Measurements from ENCODE around the gene IL4R.
"Not testable (repeated sequence)": the region's sequence is repeated elsewhere in the genome, so short reads cannot be mapped to it uniquely, and the experiment has no call there.

IL4R gene

DNA sequence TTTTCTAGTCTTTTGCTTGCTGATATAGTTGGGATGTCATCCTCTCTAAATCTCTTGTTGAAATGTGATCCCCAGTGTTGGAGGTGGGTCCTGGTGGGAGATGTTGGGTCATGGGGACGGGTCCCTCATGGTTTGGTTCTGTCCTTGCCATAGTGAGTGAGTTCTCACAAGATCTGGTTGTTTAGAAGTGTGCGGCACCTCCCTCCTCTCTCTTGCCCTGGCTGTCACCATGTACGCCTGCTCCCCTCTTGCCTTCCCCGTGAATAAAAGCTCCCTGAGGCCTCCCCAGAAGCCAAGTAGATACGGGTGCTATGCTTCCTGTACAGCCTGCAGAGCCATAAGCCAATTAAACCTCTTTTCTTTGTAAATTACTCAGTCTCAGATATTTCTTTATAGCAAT lies 15.2 kb downstream of the IL4R start:
- H3K4me1 ChIP-seq (ENCODE audit: insufficient read depth, low read length, poor library complexity, severe bottlenecking) = peaks cover 12% of the 10 kb centered on the region
- H2AFZ ChIP-seq (ENCODE audit: low read length) = no peak overlapping the region
- H3K4me2 ChIP-seq (ENCODE audit: low read depth, low read length, poor library complexity, severe bottlenecking) = no peak overlapping the region
- H3K27me3 ChIP-seq (ENCODE audit: insufficient read depth, low read length, poor library complexity, severe bottlenecking) = no peaks in the 10 kb centered on the region
- no peak overlapping the region for H3K9ac ChIP-seq (ENCODE audit: low read depth, low read length, poor library complexity, severe bottlenecking)
- TF ChIP-seq, protein P1, sequence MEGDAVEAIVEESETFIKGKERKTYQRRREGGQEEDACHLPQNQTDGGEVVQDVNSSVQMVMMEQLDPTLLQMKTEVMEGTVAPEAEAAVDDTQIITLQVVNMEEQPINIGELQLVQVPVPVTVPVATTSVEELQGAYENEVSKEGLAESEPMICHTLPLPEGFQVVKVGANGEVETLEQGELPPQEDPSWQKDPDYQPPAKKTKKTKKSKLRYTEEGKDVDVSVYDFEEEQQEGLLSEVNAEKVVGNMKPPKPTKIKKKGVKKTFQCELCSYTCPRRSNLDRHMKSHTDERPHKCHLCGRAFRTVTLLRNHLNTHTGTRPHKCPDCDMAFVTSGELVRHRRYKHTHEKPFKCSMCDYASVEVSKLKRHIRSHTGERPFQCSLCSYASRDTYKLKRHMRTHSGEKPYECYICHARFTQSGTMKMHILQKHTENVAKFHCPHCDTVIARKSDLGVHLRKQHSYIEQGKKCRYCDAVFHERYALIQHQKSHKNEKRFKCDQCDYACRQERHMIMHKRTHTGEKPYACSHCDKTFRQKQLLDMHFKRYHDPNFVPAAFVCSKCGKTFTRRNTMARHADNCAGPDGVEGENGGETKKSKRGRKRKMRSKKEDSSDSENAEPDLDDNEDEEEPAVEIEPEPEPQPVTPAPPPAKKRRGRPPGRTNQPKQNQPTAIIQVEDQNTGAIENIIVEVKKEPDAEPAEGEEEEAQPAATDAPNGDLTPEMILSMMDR (conservative IDR thresholded peaks at IDR 0.05; ENCODE audit: low read length) = no peak
- no peak for TF ChIP-seq EZH2phosphoT487 (IDR thresholded peaks at IDR 0.05; ENCODE audit: borderline replicate concordance)
- H3K9me2 ChIP-seq (replicated peaks; ENCODE audit: low read depth, low read length) = no peaks in the 10 kb centered on the region
- no peaks in the 10 kb centered on the region for H3F3A ChIP-seq (ENCODE audit: low read depth)
- no peaks in the 10 kb centered on the region; the same call in 1 of the 2 replicates for H3K9me3 ChIP-seq (ENCODE audit: insufficient read depth, low read depth, low read length)
- no peak overlapping the region for H3K4me3 ChIP-seq (ENCODE audit: low read length, poor library complexity, severe bottlenecking)
- H4K20me1 ChIP-seq (ENCODE audit: insufficient read depth, low read length, poor library complexity, severe bottlenecking) = no peaks in the 10 kb centered on the region
- no peaks in the 10 kb centered on the region for H3K79me2 ChIP-seq (ENCODE audit: insufficient read depth, low read length)
- no peaks in the 10 kb centered on the region for H3K36me3 ChIP-seq (ENCODE audit: insufficient read depth, low read length)

DNA sequence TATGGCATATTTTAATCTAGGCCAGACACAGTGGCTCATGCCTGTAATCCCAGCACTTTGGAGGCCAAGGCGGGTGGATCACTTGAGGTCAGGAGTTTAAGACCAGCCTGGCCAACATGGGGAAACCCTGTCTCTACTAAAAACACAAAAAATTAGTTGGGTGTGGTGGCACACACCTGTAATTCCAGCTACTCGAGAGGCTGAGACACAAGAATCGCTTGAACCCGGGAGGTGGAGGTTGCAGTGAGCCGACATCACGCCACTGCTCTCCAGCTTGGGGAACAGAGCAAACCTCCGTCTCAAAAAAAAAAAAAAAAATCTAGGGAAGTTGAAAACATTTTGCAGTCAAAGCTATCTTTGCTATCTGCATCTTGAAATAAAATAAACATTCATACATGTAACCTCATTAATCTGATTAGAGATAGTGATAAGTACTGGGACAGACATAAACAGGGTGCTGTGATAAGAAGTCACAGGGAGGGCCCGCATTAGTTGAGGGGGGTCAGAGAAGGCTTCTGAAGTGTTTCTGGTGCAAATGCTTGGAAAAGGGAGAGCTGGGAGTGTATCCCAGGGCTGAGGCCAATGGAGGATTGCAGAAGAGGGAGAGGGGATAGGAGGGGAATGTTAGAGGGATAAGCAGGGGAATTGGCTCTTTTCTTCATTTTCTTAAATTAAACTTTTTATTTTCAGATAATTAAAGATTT lies 15.8 kb downstream of the IL4R start:
- H3K9me2 ChIP-seq (replicated peaks; ENCODE audit: low read depth, low read length); H3K79me2 ChIP-seq (ENCODE audit: insufficient read depth, low read length); H4K20me1 ChIP-seq (ENCODE audit: insufficient read depth, low read length, poor library complexity, severe bottlenecking); H3K27me3 ChIP-seq (ENCODE audit: insufficient read depth, low read length, poor library complexity, severe bottlenecking); H3F3A ChIP-seq (ENCODE audit: low read depth); H3K4me3 ChIP-seq (ENCODE audit: low read length, poor library complexity, severe bottlenecking); H3K9me3 ChIP-seq (ENCODE audit: insufficient read depth, low read depth, low read length); H3K4me2 ChIP-seq (ENCODE audit: low read depth, low read length, poor library complexity, severe bottlenecking); H3K36me3 ChIP-seq (ENCODE audit: insufficient read depth, low read length); H2AFZ ChIP-seq (ENCODE audit: low read length); H3K9ac ChIP-seq (ENCODE audit: low read depth, low read length, poor library complexity, severe bottlenecking): not testable (repeated sequence)
- peaks cover 12% of the 10 kb centered on the region for H3K4me1 ChIP-seq (ENCODE audit: insufficient read depth, low read length, poor library complexity, severe bottlenecking)

DNA sequence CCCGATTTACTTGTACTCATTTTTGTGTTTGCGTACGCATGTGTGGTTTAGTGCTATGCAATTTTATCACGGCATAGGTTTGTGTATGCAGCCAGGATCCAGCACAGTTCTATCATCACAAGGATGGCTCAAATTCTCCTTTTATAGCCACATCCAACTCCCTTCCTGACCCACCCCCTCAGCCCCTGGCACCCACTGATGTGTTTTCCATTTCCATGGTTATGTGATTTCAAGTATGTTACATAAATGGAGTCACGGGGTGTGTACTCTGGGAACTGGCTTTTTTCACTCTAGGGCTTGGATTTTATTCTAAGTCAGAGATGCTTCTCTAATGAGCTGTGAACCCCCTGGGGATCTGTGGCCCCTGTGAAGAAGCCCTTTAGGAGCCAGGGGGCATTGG lies 16.8 kb downstream of the IL4R start:
- Histone ChIP-seq H3K36me3 (ENCODE audit: insufficient read depth, low read length) (no peaks in the 10 kb centered on the region), H4K20me1 (ENCODE audit: insufficient read depth, low read length, poor library complexity, severe bottlenecking) (no peaks in the 10 kb centered on the region), H3K4me3 (ENCODE audit: low read length, poor library complexity, severe bottlenecking) (no peak overlapping the region), H3K4me2 (ENCODE audit: low read depth, low read length, poor library complexity, severe bottlenecking) (no peak overlapping the region), H3K79me2 (ENCODE audit: insufficient read depth, low read length) (no peaks in the 10 kb centered on the region), H3K27me3 (ENCODE audit: insufficient read depth, low read length, poor library complexity, severe bottlenecking) (no peaks in the 10 kb centered on the region), H2AFZ (ENCODE audit: low read length) (no peak overlapping the region), H3K9me3 (ENCODE audit: insufficient read depth, low read depth, low read length) (no peaks in the 10 kb centered on the region; the same call in 1 of the 2 replicates), H3K9ac (ENCODE audit: low read depth, low read length, poor library complexity, severe bottlenecking) (no peak overlapping the region), H3F3A (ENCODE audit: low read depth) (no peaks in the 10 kb centered on the region), H3K4me1 (ENCODE audit: insufficient read depth, low read length, poor library complexity, severe bottlenecking) (peaks cover 12% of the 10 kb centered on the region), H3K9me2 (replicated peaks; ENCODE audit: low read depth, low read length) (no peaks in the 10 kb centered on the region)
- TF ChIP-seq, protein P1 (conservative IDR thresholded peaks at IDR 0.05; ENCODE audit: low read length) = no peak
- no peak for TF ChIP-seq EZH2phosphoT487 (IDR thresholded peaks at IDR 0.05; ENCODE audit: borderline replicate concordance)

DNA sequence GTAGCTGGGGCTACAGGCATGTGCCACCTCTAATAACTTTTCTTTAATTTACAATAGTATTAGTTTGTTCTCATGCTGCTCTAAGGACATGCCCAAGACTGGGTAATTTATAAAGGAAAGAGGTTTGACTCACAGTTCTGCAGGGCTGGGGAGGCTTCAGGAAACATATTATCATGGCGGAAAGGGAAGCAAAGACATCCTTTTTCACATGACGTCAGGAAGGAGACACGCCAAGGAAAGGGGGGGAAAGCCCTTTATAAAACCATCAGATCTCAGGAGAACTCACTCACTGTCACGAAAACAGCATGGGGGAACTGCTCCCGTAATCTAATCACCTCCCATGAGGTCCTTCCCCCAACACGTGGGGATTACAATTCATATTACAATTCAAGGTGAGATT lies 18.3 kb downstream of the IL4R start:
- no peak overlapping the region for H2AFZ ChIP-seq (ENCODE audit: low read length)
- H3K36me3 ChIP-seq (ENCODE audit: insufficient read depth, low read length) = no peaks in the 10 kb centered on the region
- no peaks in the 10 kb centered on the region; the same call in 1 of the 2 replicates for H3K9me3 ChIP-seq (ENCODE audit: insufficient read depth, low read depth, low read length)
- no peak overlapping the region for H3K9ac ChIP-seq (ENCODE audit: low read depth, low read length, poor library complexity, severe bottlenecking)
- H3K4me1 ChIP-seq (ENCODE audit: insufficient read depth, low read length, poor library complexity, severe bottlenecking) = peaks cover 4% of the 10 kb centered on the region
- H3K9me2 ChIP-seq (replicated peaks; ENCODE audit: low read depth, low read length) = no peaks in the 10 kb centered on the region
- H3K4me2 ChIP-seq (ENCODE audit: low read depth, low read length, poor library complexity, severe bottlenecking) = no peak overlapping the region
- H3K79me2 ChIP-seq (ENCODE audit: insufficient read depth, low read length) = no peaks in the 10 kb centered on the region
- H3F3A ChIP-seq (ENCODE audit: low read depth) = no peaks in the 10 kb centered on the region
- no peaks in the 10 kb centered on the region for H4K20me1 ChIP-seq (ENCODE audit: insufficient read depth, low read length, poor library complexity, severe bottlenecking)
- no peak for TF ChIP-seq EZH2phosphoT487 (IDR thresholded peaks at IDR 0.05; ENCODE audit: borderline replicate concordance)
- TF ChIP-seq, protein P1 (conservative IDR thresholded peaks at IDR 0.05; ENCODE audit: low read length) = no peak
- no peaks in the 10 kb centered on the region for H3K27me3 ChIP-seq (ENCODE audit: insufficient read depth, low read length, poor library complexity, severe bottlenecking)
- no peak overlapping the region for H3K4me3 ChIP-seq (ENCODE audit: low read length, poor library complexity, severe bottlenecking)

All from Loucy (cell line).